ENCODE measurements around the gene NELL1. TPM values are rescaled to one million over a fixed set of nuclear protein-coding genes. Genes with fewer than 3 reads are reported as not detected.

The NELL1 gene
- total RNA-seq, 1 experiment from 2014 or later: not detected

GRCh38 chr11:20762116-20762844 lies 92.9 kb downstream of the NELL1 start:
- POLR2A ChIA-PET: no interaction called here
- Mint-ChIP-seq H3K4me1 (ENCODE audit: low read depth, unreplicated experiment) (no peaks in the 10 kb centered on the region), H3K4me3 (ENCODE audit: unreplicated experiment) (no peak overlapping the region), H3K36me3 (ENCODE audit: insufficient read depth, unreplicated experiment) (no peaks in the 10 kb centered on the region), H3K9me3 (ENCODE audit: unreplicated experiment) (no peaks in the 10 kb centered on the region), H3K27ac (ENCODE audit: unreplicated experiment) (no peak overlapping the region), H3K27me3 (ENCODE audit: insufficient read depth, unreplicated experiment) (peaks cover 7% of the 10 kb centered on the region)
- CTCF ChIA-PET: no interaction called here
- Histone ChIP-seq H3K36me3 (ENCODE audit: control insufficient read depth, insufficient read depth, low read length) (no peaks in the 10 kb centered on the region), H3K27me3 (replicated peaks; ENCODE audit: control insufficient read depth, insufficient read depth, low read length) (no peaks in the 10 kb centered on the region; the same call in 1 of the 2 replicates), H3K9me3 (no peaks in the 10 kb centered on the region), H3K4me3 (ENCODE audit: low read depth, low read length) (no peak overlapping the region), H3K4me1 (no peaks in the 10 kb centered on the region)
- BruUV-seq (replicated peaks): no TSS peak
- TF ChIP-seq CTCF (IDR thresholded peaks at IDR 0.05; ENCODE audit: insufficient read depth in 1 of 2, low read depth in 1 of 2, low read length in 1 of 2, severe bottlenecking in 1 of 2, unreplicated experiment in 1 of 2): no peak
- DNase-seq: no peak
- intact Hi-C loops (cut with micrococcal nuclease; ENCODE audit: unreplicated experiment): no loop called here

GRCh38 chr11:20762980-20763379 lies 93.6 kb downstream of the NELL1 start:
- no peaks in the 10 kb centered on the region for H3K36me3 ChIP-seq (ENCODE audit: control insufficient read depth, insufficient read depth, low read length)
- H3K9me3 ChIP-seq: no peaks in the 10 kb centered on the region
- intact Hi-C loops (cut with micrococcal nuclease; ENCODE audit: unreplicated experiment): no loop called here
- no peak overlapping the region for H3K27ac Mint-ChIP-seq (ENCODE audit: unreplicated experiment)
- H3K9me3 Mint-ChIP-seq (ENCODE audit: unreplicated experiment): no peaks in the 10 kb centered on the region
- no peaks in the 10 kb centered on the region for H3K4me1 ChIP-seq
- BruUV-seq (replicated peaks): no TSS peak
- no peak for TF ChIP-seq CTCF (IDR thresholded peaks at IDR 0.05; ENCODE audit: insufficient read depth in 1 of 2, low read depth in 1 of 2, low read length in 1 of 2, severe bottlenecking in 1 of 2, unreplicated experiment in 1 of 2)
- ChIA-PET CTCF (no interaction called here), POLR2A (no interaction called here)
- no peaks in the 10 kb centered on the region; the same call in 1 of the 2 replicates for H3K27me3 ChIP-seq (replicated peaks; ENCODE audit: control insufficient read depth, insufficient read depth, low read length)
- H3K4me1 Mint-ChIP-seq (ENCODE audit: low read depth, unreplicated experiment): no peaks in the 10 kb centered on the region
- H3K36me3 Mint-ChIP-seq (ENCODE audit: insufficient read depth, unreplicated experiment): no peaks in the 10 kb centered on the region
- H3K27me3 Mint-ChIP-seq (ENCODE audit: insufficient read depth, unreplicated experiment): peaks cover 3% of the 10 kb centered on the region
- H3K4me3 Mint-ChIP-seq (ENCODE audit: unreplicated experiment): no peak overlapping the region
- no peak overlapping the region for H3K4me3 ChIP-seq (ENCODE audit: low read depth, low read length)
- no peak for DNase-seq

GRCh38 chr11:20770414-20770946 lies 101.1 kb downstream of the NELL1 start:
- DNase-seq: no peak
- Mint-ChIP-seq H3K27me3 (ENCODE audit: insufficient read depth, unreplicated experiment) (peaks cover 11% of the 10 kb centered on the region), H3K36me3 (ENCODE audit: insufficient read depth, unreplicated experiment) (no peaks in the 10 kb centered on the region), H3K4me1 (ENCODE audit: low read depth, unreplicated experiment) (no peaks in the 10 kb centered on the region), H3K27ac (ENCODE audit: unreplicated experiment) (no peak overlapping the region), H3K9me3 (ENCODE audit: unreplicated experiment) (no peaks in the 10 kb centered on the region), H3K4me3 (ENCODE audit: unreplicated experiment) (no peak overlapping the region)
- TF ChIP-seq CTCF (IDR thresholded peaks at IDR 0.05; ENCODE audit: insufficient read depth in 1 of 2, low read depth in 1 of 2, low read length in 1 of 2, severe bottlenecking in 1 of 2, unreplicated experiment in 1 of 2): no peak
- no TSS peak for BruUV-seq (replicated peaks)
- H3K36me3 ChIP-seq (ENCODE audit: control insufficient read depth, insufficient read depth, low read length): no peaks in the 10 kb centered on the region
- ChIA-PET POLR2A (no interaction called here), CTCF (no interaction called here)
- H3K4me1 ChIP-seq: no peaks in the 10 kb centered on the region
- intact Hi-C loops (cut with micrococcal nuclease; ENCODE audit: unreplicated experiment): no loop called here
- no peak overlapping the region for H3K4me3 ChIP-seq (ENCODE audit: low read depth, low read length)
- H3K9me3 ChIP-seq: no peaks in the 10 kb centered on the region
- no peaks in the 10 kb centered on the region for H3K27me3 ChIP-seq (replicated peaks; ENCODE audit: control insufficient read depth, insufficient read depth, low read length)

All from Caco-2 (cell line).